ENCODE measurements around the gene AUTS2. TPM values are rescaled to one million over a fixed set of nuclear protein-coding genes. Genes with fewer than 3 reads are reported as not detected.

AUTS2 gene
- total RNA-seq, 1 experiment from 2014 or later: 0.11 TPM

- DNase-seq (ENCODE audit: low read depth, low spot score): no peak
- in situ Hi-C loops (cut with HindIII; ENCODE audit: low pct_unique_long_range_greater_than_20kb, low sequenced_read_pairs): no loop called here
Observed at GRCh38 chr7:69823151-69823744, 225.0 kb downstream of the AUTS2 start.

GRCh38 chr7:69825113-69825972, 227.1 kb downstream of the AUTS2 start:
- no peak for DNase-seq (ENCODE audit: low read depth, low spot score)
- in situ Hi-C loops (cut with HindIII; ENCODE audit: low pct_unique_long_range_greater_than_20kb, low sequenced_read_pairs): no loop called here

DNA sequence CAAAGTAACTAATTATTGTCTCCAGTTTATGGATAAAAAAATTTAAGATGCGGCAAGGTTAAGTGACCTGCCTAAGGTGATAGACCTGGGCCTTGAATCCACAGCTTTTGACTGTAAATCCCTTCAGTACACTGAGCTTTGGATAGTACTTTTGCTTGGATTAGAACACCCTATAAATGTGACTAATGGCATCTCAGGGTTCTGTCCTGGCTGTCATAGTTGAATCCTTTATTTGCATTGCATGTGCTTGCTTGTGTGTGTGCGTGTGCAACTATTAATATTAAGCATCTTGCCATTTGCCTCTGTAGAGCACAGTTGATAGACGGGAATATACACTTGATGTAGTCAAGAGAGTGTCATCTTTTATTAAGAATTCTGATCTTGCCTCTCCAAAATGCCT, 228.0 kb downstream of the AUTS2 start:
- no peak for DNase-seq (ENCODE audit: low read depth, low spot score)
- in situ Hi-C loops (cut with HindIII; ENCODE audit: low pct_unique_long_range_greater_than_20kb, low sequenced_read_pairs): no loop called here

DNA sequence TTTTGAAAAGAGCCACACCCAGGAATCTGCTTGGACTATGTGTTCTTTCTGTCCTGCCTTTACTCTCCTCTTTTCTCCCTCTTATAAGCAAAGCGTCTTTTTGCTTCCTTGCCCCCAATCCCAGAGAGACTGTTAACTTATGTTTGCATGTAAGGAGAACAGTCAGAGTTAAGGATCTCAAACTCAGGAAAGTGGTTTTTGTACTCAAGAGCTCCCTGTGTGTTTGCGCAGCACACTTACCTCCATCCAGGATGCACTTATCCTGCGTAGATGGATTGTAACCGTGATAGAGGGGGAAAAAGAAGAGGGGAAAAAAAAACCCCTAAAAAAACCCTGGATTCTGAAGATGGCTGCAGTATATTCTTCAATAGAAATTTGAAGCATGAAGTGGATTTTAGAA, 228.9 kb downstream of the AUTS2 start:
- in situ Hi-C loops (cut with HindIII; ENCODE audit: low pct_unique_long_range_greater_than_20kb, low sequenced_read_pairs): no loop called here
- no peak for DNase-seq (ENCODE audit: low read depth, low spot score)

- in situ Hi-C loops (cut with HindIII; ENCODE audit: low pct_unique_long_range_greater_than_20kb, low sequenced_read_pairs): no loop called here
- no peak for DNase-seq (ENCODE audit: low read depth, low spot score)
Observed at GRCh38 chr7:69827558-69827957, 229.3 kb downstream of the AUTS2 start.

- in situ Hi-C loops (cut with HindIII; ENCODE audit: low pct_unique_long_range_greater_than_20kb, low sequenced_read_pairs): no loop called here
- DNase-seq (ENCODE audit: low read depth, low spot score): no peak
Observed at GRCh38 chr7:69832356-69832755, 234.1 kb downstream of the AUTS2 start.

DNA sequence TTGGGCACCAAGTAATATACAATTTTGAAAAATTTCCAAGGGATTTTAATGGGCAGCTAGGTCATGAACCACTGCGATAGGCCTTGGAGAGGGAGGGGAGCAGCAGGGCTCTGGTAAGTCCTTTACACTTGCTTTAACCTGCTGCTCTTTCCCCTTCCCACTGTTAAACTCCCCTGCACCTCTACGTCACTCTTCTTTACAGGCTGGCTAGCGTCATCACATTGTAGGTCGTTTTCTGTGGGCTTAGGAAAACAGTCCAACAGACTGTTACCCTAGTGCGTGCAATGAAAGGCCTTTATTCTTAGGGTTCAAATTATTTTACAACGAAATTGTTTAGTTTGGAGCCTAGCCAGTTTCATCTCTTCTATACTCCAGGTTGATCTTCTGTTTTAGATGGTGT, 235.7 kb downstream of the AUTS2 start:
- in situ Hi-C loops (cut with HindIII; ENCODE audit: low pct_unique_long_range_greater_than_20kb, low sequenced_read_pairs): no loop called here

DNA sequence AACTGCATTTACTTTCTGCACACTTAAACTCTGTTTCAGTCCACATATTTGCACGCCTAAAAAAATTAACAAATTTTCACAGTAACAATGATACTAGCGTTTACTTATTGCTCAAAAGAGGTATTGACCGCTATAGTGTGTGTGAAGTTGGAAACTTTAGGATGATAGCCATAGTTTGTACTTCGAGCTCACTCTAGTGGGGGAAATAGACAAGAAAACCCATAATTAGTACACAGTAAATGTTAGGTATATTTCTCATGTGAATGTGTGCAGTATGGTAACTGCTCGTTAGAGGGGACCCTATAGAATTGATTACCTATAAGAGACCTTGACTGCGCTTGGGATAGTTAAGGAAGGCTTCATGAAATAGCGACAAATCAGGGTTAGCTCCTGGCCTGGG, 238.4 kb downstream of the AUTS2 start:
- in situ Hi-C loops (cut with HindIII; ENCODE audit: low pct_unique_long_range_greater_than_20kb, low sequenced_read_pairs): no loop called here
- DNase-seq (ENCODE audit: low read depth, low spot score): no peak

More for the DNA sequence above, 235.7 kb downstream of the AUTS2 start:
- no peak for DNase-seq (ENCODE audit: low read depth, low spot score)

- no peak for DNase-seq (ENCODE audit: low read depth, low spot score)
- in situ Hi-C loops (cut with HindIII; ENCODE audit: low pct_unique_long_range_greater_than_20kb, low sequenced_read_pairs): no loop called here
Observed at GRCh38 chr7:69837387-69838068, 239.3 kb downstream of the AUTS2 start.

GRCh38 chr7:69839782-69840181, 241.5 kb downstream of the AUTS2 start:
- in situ Hi-C loops (cut with HindIII; ENCODE audit: low pct_unique_long_range_greater_than_20kb, low sequenced_read_pairs): no loop called here
- no peak for DNase-seq (ENCODE audit: low read depth, low spot score)

DNA sequence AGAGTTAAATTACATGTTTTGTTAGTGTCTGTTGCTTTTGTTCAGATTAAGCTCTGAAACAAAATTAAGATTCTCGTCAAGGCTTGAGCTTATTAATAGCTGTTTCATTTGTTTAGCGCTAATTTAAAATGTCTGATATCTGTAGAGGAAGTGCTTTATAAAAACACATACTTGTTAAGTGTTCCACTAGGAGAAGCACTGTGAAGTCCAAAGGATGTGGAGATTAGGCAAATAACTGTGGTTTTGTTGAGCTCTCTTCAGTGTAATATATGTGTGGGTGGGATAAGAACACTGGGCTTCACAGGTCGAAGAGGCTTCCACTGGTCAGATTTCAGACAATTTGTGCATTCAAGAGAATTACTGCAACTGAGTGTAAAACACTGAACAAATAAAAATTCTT, 242.0 kb downstream of the AUTS2 start:
- peak; percentile 34 for DNase-seq (ENCODE audit: low read depth, low spot score)

GRCh38 chr7:69843653-69844052, 245.4 kb downstream of the AUTS2 start:
- DNase-seq (ENCODE audit: low read depth, low spot score): no peak
- in situ Hi-C loops (cut with HindIII; ENCODE audit: low pct_unique_long_range_greater_than_20kb, low sequenced_read_pairs): no loop called here

More for the DNA sequence above, 242.0 kb downstream of the AUTS2 start:
- in situ Hi-C loops (cut with HindIII; ENCODE audit: low pct_unique_long_range_greater_than_20kb, low sequenced_read_pairs): no loop called here

GRCh38 chr7:69844264-69844868, 246.1 kb downstream of the AUTS2 start:
- in situ Hi-C loops (cut with HindIII; ENCODE audit: low pct_unique_long_range_greater_than_20kb, low sequenced_read_pairs): no loop called here
- no peak for DNase-seq (ENCODE audit: low read depth, low spot score)

GRCh38 chr7:69845721-69846495, 247.6 kb downstream of the AUTS2 start:
- DNase-seq (ENCODE audit: low read depth, low spot score): no peak
- in situ Hi-C loops (cut with HindIII; ENCODE audit: low pct_unique_long_range_greater_than_20kb, low sequenced_read_pairs): no loop called here

GRCh38 chr7:69847921-69848612, 249.8 kb downstream of the AUTS2 start:
- DNase-seq (ENCODE audit: low read depth, low spot score): no peak
- in situ Hi-C loops (cut with HindIII; ENCODE audit: low pct_unique_long_range_greater_than_20kb, low sequenced_read_pairs): no loop called here

- DNase-seq (ENCODE audit: low read depth, low spot score): no peak
- in situ Hi-C loops (cut with HindIII; ENCODE audit: low pct_unique_long_range_greater_than_20kb, low sequenced_read_pairs): no loop called here
Observed at GRCh38 chr7:69849268-69849667, 251.0 kb downstream of the AUTS2 start.

DNA sequence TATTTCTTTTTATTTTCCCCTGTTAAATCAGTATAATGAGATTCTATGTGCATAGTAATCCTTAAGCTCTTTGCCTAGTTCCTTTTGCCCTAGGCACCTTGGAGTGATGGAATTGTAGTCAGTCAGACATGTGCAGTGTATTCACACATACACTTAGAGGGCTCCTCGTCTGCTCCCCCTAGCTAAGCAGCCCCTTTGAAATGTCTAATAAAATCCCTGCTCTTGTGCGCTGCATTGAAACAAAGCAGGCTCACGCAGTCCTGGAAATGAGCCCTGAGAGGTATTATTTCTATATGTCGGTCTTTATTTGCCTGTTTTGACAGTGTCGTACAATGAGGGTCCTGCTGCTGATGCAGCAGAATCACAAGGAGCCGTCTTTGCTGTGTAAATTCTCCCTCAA, 258.7 kb downstream of the AUTS2 start:
- in situ Hi-C loops (cut with HindIII; ENCODE audit: low pct_unique_long_range_greater_than_20kb, low sequenced_read_pairs): no loop called here
- DNase-seq (ENCODE audit: low read depth, low spot score): no peak
